GM19238 (cell line): Measurements from ENCODE around the gene PAX7.

Experiments used
- DNase-seq: peaks from one replicate; pipeline ENCODE4 v3.0.0; 2011; ENCODE audit warnings: low spot score; ENCODE audit not compliant: insufficient read length

The PAX7 gene

DNA sequence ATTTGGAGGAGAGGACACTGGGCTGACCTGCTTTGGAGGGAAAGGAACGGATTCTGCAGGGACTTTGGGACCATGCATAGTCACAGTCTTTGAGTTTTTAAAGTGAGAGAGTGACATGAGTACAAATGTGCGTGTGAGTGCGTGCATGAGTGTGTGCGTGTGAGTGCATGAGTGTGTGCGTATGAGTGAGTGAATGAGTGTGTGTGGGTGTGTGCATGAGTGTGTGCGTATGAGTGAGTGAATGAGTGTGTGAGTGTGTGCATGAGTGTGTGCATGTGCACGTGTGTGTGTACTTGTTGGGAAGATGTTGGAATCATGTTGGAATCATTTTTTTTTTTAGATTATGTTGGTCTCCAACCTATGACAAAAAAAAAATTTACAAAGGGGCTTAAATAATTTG, 70.5 kb downstream of the PAX7 start:
- DNase-seq = no peak

DNA sequence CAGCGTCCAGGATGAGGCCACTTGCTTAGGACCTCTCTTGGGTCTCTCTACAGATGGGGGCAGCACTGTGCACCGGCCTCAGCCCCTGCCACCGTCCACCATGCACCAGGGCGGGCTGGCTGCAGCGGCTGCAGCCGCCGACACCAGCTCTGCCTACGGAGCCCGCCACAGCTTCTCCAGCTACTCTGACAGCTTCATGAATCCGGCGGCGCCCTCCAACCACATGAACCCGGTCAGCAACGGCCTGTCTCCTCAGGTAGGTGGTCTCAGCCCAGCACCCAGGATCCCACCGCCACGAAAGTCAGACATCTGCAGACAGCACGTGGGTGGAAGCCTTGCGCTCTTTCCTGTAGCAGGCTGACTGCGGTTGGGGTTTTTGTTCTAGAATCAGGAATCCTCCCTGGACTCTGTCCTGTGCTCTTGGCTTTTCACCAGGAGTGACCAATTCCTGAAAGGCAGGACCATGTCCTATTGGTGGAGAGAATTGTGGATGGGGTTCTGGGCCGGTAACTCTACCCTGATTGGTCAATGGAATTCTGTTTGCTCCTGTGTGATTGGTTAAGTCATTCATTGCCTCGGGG, 72.5 kb downstream of the PAX7 start:
- no peak for DNase-seq

DNA sequence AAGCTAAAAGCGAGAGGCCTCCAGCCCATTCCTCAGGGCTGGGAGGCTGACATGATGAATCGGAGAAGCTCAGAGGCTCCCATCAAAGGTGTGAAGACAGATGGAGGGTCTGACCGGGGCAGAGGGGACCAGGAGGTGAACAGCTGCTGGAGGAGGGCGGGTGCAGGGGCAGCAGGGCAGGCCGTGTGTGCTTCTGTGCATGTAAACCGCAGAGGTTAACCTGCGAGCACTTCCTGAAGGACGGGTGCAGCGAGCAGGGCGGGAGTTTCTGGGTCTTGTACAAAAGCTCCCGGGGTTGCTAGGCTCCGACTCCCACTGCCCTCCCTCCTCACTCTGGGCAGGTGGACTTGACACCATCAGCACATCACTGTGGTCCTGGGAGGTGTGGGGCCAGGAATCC, 75.2 kb downstream of the PAX7 start:
- no peak for DNase-seq

DNA sequence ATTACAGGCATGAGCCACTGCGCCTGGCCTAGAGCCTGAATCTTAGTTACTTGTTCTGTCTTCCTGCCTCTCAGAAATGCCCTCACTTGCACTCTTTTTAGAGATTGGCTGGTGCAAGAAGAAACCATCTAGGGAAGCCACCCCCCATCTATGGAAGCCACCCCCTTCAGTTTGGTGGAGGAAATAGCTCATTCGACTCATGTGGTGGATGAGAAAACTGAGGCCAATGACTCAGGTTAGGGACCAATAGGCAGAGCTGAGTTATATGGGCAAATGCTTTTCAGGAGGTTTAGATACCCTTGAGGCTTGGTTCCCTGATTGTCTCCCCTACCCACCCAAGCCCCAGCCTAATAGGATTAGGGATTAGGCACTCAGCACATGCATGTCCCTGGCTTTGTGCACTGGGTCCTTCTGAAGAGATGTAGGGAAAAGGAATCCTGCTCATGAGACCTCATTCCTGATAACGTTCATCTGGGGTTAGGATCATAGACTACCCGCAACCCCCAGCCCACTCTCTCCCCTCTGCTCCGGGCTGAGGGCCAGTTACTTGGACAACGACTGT, 77.1 kb downstream of the PAX7 start:
- DNase-seq = no peak

DNA sequence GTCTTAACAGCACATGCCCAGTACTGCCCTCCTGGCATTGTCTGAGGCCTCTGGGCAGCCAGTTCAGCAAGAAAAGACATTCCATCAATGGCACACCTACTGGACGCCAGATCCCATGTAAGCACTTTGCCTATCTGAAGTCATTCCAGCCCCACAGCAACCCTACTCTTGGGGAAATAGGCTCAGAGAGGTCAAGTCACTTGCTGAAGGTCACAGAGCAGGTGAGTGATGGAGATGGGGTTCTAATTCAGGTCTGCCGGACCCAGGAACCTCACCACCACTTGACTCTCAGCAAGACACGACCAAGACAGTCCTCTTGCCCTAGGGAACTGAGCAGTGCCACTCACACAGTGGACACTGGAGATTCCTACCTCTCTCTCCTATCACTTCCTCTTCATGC, 79.4 kb downstream of the PAX7 start:
- DNase-seq = no peak

DNA sequence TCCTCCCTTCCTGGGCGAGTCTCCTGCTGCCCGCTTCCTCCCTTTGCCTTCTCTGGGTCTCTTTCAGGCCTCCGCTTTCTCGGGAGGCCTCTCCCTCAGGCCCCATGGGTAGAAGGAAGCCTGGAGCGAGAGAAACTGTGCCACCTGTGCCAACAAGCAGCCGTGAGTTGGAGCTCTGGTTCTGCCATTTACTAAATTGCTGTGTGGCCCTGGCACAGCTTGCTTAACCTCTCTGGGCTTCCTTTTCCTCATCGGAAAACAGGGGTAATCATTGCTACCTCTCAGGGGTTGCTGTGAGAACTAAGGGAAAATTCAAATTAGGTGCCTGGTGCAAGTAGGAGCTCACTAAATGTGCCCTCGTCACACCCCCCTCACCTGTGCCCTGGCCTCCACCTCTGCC, 80.4 kb downstream of the PAX7 start:
- no peak for DNase-seq

DNA sequence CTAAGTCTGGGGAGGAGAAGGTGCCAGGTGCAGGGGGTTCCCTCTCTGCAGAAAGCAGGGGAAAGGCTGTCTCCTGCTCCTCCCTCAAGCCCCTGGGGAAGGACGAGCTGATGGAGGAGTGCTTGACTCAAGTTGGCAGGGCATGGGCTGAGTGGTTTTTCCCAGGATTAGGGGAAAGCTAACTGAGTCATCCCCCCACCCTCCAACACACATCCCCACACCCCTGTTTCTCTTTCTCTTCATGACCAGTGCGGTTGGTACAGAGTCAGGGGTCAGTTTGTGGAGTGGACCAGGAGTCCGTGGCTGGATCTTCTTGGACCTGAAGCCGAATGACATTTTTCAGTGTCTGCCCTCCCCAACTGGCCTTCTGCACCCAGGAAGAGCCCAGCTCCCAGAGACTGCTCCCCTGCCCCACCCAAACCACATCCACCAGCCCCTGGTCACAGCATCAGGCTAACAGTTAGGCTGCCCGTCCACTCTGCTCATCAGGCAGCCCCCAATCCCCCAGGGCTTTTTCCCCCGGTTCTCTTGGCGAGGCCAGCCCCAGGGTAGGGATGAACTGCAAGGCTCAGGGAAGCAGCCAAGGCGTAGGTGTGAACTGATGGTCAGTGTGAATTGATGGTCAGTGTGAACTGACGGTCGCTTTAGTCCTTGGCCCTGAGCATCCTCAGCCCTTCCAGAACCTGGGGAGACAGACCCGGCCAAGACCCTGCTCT, 81.0 kb downstream of the PAX7 start:
- DNase-seq = no peak

DNA sequence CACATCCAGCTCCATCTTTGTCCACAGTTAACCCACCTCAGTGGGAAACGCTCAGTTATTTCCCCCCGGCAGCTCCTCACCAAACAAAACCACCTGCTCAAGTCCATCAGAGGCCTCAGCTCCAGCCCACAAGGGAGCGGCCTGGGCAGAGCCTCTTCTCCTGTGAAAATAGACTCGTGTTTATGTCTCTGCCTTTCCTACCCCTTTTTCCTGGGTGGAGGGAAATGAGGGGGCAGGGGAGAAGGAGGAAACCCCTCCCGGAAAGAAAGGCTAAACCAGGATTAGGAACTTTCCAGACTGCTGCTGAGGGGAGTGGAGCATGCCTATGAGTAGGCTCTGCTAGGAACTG, 81.6 kb downstream of the PAX7 start:
- DNase-seq = no peak

DNA sequence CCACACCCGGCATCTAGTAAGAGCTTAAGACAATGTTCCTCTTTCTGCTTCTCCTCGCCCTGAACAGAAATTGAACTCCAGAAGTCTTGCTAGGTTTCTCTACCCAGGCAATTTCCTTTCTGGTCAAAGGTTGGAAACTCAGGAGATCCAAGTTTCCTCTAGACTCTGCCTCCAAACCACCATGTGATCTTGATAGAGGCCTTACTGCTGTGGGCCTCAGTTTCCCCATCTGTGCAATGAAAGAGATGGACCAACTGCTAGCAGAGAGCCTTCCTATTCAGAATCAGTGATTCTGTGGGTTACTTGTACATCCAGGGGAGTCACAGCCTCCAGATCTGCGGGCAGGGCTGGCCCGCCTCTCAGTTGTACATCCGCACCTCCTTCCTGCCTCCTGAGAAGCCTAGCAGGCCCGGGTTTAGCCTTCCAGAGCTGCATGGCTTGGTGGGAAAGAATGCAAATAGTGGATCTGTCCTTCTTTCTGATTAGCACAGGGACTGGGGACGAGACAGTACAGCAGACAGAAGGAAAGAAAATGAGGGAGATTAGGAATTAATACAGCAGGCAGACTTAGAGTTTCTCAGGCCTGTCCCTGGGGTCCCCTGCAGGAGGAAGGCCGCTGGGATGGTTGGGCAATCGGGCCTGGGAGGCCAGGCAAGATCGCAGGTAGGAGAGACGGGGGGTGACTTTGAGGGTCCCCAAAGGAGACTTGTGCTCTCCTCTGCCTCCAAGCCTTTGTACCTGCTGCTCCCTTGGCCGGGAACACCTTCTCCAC, 83.9 kb downstream of the PAX7 start:
- DNase-seq = no peak

DNA sequence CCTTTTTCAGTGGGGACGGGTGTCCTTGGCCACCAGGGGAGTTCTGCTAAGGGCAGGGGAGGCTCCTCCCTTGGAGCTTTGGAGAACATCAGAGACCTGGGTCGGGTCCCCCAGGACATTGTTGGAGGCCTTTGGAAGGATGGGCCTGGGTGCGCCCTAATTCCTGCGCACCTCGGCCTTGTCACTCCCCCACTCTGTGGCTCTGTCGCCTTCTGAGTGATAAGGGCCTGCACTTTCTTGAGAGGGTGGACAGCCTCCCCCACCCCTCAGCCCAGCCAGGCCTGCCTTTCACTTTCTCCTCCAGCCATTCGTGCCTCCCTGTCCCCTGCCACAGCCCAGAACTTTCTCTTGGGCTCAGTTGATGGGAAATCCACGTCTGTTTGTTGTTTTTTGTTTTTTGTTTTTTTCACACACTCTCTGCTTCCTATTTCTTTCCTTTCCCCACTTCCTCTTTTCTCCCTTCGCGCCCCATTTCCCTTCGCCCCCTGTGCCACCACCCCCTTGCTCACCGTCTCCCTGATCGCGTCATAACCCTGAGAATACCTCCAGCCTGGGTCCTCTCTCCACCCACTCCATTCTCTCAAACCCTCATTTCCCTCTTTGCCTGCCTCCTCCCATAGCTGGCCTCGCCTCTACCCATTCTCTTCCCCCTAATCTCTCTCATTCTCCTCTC, 85.6 kb downstream of the PAX7 start:
- no peak for DNase-seq

DNA sequence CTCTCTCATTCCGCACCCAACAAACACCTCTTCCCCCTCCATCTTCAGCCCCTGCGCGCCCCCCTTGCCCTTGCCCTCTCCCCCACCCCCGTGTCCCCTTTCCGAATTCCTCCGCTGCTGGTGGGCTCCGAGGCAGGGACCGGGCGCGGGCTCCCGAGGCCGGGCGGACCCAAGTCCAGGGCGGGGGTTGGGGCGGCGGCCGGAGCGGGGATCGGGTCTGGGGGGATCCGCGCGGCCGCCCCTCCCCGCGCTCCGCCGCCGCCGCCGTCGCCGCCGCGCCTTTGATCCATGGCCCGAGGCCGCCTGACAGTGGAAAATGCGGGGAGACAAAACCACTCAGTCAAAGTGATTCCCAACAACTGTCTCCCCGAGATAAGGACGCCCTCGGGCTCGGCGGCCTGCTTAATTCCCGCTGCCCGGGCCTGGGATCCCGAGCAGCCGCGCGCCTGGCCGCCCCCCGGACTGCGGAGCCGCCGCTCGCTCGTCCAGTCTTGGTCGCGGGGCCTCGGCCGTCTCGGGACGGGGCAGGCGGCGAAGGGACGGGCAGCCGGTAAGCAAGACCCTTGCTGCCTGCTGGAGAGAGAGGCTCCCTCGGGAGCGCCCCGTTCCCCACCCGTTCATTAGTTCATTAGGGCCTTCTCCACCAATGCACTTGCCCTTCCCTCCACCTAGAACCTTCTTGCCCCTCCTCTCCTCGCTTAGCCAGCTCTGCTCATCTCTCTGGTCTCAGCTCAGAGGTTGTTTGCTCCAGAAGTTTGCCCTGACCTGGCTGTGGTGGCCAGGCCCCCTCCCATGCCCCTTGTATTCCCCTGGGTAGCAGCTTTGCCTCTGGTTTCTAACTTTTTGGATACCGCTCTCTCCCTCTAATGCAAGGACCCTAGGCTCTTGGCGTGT, 86.4 kb downstream of the PAX7 start:
- no peak for DNase-seq

DNA sequence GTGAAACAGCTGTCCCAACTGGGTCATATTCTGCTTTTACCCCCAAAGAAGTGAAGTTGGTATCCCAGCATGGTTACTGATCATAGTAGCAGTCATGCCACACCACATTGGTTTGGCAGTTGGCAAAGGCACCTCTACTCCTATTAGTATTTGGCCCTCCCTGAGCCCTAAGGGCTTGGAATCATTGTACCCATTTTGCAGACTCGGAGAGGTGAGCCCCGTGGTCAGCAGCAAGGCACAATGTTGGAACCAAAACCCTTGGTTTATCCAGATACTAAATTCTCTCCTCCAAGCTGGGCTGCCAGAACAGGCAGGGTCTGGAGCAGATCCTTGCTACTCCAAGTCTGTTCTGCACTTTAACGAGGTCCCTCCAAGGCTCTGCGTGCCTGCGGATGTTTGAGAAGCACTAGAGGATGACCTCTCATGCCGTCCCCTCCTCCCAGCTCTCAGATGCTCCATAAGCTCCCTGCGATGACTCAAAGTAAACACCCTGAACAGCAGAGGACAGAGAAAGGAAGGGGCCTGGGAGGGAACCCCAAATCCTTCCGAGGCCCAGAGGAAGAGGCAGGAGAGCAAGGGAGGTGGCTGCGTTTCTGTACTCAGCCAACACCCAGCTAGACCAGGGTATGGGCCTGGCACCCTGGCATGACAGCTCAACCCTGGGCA, 89.3 kb downstream of the PAX7 start:
- no peak for DNase-seq

DNA sequence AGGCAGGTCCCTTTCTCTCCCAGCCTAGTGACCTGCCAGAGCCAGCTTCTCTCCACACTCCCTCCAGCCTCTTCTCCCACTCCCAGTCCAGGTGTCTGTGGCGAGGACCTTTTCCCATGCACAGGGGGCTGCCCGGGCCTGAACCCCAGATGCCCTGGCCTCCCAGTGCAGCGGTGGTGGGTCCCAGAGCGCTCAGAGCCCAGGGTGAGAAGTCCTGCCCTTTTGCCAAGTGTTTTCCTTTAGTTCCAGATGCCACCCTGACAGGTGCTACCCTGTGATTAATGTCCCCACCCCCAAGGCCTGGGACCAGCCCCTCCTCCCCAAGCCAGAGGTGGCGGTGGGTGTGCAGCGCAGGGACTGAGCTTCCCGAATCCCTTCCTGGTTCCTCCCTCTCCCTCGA, 90.4 kb downstream of the PAX7 start:
- no peak for DNase-seq

DNA sequence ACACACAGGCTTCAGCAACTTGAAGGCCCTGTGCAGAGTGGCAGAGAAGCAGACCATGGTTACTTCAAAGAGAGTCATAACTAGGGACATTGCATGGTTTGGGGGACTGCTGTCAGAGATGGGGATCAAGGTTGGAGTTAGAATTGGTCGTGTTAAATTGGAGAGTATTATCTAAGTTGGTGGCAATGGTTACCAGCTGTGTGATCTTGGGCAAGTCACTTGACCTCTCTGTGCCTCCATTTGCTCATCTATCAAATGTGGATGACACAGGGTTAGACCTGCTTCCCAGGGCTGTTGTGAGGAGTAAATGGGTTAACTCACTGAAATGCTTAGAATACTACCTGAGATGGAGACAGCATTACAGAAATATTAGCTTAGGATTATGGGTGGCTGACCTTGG, 91.1 kb downstream of the PAX7 start:
- no peak for DNase-seq

DNA sequence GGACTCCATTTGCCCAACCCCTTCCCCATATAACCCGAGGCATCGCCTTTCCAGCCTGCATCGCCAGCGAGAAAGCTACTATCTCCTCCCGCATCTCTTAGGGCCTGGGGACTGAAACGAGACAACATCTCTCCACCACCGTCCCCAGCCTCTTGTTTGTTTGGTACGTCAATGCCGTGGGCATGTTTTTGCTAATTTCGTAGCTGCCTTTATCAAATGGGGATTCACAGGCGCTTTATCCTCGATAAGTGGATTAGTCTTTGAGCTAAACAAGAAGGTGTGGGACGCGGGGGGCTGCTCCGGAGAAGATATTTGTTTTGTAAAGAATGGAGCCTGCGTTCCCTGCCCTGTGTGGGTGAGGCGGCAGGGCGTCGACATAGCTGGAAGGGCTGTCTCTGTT, 91.6 kb downstream of the PAX7 start:
- no peak for DNase-seq

DNA sequence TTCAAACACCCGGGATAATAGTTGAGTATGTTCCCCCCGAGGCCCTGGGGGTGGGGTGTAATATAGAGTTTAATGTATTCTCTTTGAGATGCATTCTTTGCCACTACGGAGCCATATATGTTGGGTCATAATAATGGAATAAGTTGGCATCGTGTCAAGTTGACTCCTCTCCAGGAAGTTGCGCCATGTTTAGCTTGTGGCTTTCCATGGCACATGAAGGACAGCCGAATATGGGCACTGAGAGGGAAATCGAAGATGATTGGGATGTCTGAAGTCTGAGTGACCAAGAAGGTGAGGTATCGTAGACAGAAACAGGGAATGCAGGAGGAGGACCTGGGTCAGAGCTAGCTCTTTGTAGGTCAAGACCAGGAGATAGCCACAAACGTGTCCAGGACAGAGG, 92.6 kb downstream of the PAX7 start:
- DNase-seq = no peak

DNA sequence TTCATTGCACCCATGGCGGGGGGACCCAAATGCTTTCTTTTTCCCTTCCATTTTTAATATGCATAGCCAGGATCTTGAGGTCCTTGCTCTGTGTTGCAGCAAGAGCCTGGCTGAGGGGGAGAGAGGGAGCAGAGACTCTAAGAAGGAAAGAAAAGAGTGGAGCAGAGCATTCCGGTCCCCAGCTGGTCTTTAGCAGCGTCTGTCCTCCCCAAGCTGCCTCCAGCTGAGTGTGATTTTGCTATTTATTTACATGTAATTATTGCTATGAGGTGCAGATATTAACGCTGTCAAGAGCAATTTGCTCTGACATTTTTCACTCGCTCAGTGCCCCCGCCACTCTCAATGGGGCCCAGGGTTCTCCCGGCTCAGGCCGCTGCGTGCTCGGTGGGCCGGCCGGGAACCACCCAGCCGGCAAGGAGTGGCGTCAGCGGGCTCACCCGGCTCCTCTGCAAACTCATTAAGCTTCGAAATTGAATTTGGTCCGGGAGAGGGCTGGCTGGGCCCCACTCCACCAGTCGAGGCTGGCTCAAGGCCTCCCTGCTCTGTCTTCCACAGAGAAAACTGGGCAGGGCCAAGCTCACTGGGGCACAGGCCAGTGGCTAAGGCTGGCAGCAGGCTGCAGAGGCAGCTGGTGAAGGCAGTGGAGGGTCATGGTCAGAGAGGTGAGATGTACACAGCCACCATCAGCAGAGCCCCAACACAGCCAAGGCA, 93.2 kb downstream of the PAX7 start:
- no peak for DNase-seq

DNA sequence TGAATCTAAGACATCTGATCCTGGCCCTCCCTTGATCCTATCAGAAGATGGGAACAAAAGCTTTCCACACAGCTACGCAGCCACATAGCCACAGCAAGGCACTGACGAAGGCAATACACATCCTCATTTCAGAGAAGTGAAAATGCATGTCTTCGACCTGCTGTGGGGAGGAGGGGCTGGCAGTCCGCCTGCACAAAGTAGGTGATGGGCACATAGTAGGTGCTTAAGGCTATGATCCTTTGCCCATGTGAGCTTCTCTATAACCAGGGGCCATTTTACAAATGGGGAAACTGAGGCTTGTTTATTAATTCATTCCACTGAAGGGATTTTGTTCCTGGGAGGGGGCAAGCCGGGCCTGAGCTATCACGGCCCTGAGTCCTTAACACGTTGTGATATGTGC, 94.2 kb downstream of the PAX7 start:
- no peak for DNase-seq

DNA sequence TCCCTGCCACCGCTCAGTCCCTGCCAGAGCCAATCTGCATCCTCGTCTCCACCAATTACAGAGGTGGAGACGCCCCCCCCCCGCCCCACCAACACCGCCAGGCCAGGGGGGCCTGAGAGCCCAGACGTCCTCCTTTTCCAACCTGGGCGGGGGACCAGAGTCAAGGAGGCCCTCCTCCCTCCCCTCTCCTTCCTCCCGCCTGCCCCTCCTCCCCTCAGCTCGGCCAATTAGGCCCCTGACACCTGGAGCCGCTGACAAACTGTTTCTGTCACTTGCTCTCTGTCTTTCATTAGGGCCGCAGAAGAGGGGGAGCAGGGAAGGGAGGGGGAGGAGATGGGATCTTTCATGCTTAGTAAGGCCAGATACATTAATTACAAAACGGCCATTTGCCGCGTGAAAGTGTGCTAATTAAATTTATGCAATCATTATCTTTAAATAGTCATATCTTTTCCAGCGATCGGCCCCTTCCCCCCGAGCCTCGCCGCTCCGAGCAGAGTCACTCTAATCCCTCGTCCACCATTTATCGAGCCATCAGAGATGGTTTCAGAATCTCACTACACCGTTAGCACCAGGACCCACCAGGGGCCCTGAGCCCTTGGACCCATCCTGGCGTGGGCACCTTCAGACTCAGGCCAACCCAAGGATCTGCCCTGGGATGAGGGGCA, 94.7 kb downstream of the PAX7 start:
- DNase-seq = no peak
